Endothelial cell of hepatic sinusoid (primary cell): ENCODE results near the gene SCNM1.
"Not testable (repeated sequence)": the region's sequence is repeated elsewhere in the genome, so short reads cannot be mapped to it uniquely, and the experiment has no call there.

ENCODE experiments used
- in situ Hi-C: cut with HindIII; loops from 2 replicates; pipeline ENCODE4 v1.10.0; 2017; ENCODE audit warnings: low sequenced_read_pairs

Gene SCNM1

GRCh38 chr1:151192047-151192446, 26.1 kb downstream of the SCNM1 start:
- in situ Hi-C loops: no loop called here

GRCh38 chr1:151193304-151193703, 27.4 kb downstream of the SCNM1 start:
- in situ Hi-C loops: no loop called here

GRCh38 chr1:151193856-151194255, 27.9 kb downstream of the SCNM1 start:
- in situ Hi-C loops: no loop called here

GRCh38 chr1:151194894-151195594, 29.1 kb downstream of the SCNM1 start:
- in situ Hi-C loops: not testable (repeated sequence)

GRCh38 chr1:151196292-151196800, 30.4 kb downstream of the SCNM1 start:
- in situ Hi-C loops: no loop called here

GRCh38 chr1:151197863-151198253, 31.9 kb downstream of the SCNM1 start:
- in situ Hi-C loops: no loop called here

- in situ Hi-C loops: no loop called here
These were observed 32.5 kb downstream of the SCNM1 start, which contains the start of gene PIP5K1A for GRCh38 chr1:151198254-151199127. Gene PIP5K1A, plus strand, starts transcription at chr1:151198552. Its CDS starts 445 bp downstream, at chr1:151198997.

- in situ Hi-C loops: no loop called here
These were observed 34.1 kb downstream of the SCNM1 start for GRCh38 chr1:151199873-151200581.

- in situ Hi-C loops: loop anchor here (5.0 kb wide), 1 partner anchor 42 kb away; no protein-coding TSS in a partner anchor
These were observed 39.5 kb downstream of the SCNM1 start for GRCh38 chr1:151205381-151205965.

- in situ Hi-C loops: no loop called here
These were observed 44.9 kb downstream of the SCNM1 start for GRCh38 chr1:151210830-151211229.

- in situ Hi-C loops: no loop called here
These were observed 46.2 kb downstream of the SCNM1 start for GRCh38 chr1:151211972-151212705.

GRCh38 chr1:151213560-151213959, 47.6 kb downstream of the SCNM1 start:
- in situ Hi-C loops: no loop called here
